ENCODE measurements around the gene ZNF367. TPM values are rescaled to one million over a fixed set of nuclear protein-coding genes. Genes with fewer than 3 reads are reported as not detected.

The ZNF367 gene
- total RNA-seq, 1 experiment from 2014 or later: 10.1 TPM

- Histone ChIP-seq H3T11ph (ENCODE audit: low read length) (no peak overlapping the region), H4K5ac (ENCODE audit: insufficient read length, low read depth, low read length) (no peak overlapping the region), H3K27me3 (ENCODE audit: insufficient read depth, low read length) (no peaks in the 10 kb centered on the region), H4K8ac (replicated peaks; ENCODE audit: insufficient read length, low read depth, low read length) (no peak overlapping the region), H4K91ac (ENCODE audit: insufficient read length, low read depth, low read length) (no peak overlapping the region), H3K4ac (ENCODE audit: low read depth, low read length) (no peak overlapping the region), H4K20me1 (ENCODE audit: control insufficient read depth, insufficient read depth, insufficient read length) (no peaks in the 10 kb centered on the region), H3K18ac (ENCODE audit: insufficient read length, low read depth, low read length) (no peak overlapping the region), H2BK15ac (ENCODE audit: low read depth, low read length) (no peak overlapping the region), H2AK5ac (ENCODE audit: insufficient read length, low read length) (peak overlapping the region; percentile 10), H2BK20ac (ENCODE audit: low read depth, low read length, poor library complexity, severe bottlenecking) (no peak overlapping the region), H3K27ac (ENCODE audit: insufficient read length, low read depth, low read length) (peak overlapping the region; percentile 53), H3K23ac (ENCODE audit: insufficient read length, low read depth, low read length) (no peak overlapping the region), H2BK5ac (ENCODE audit: insufficient read length, low read length) (peak overlapping the region; percentile 15), H3K9me3 (ENCODE audit: control insufficient read depth, low read depth, low read length) (no peaks in the 10 kb centered on the region), H3K79me1 (ENCODE audit: insufficient read depth, low read depth, low read length, poor library complexity, severe bottlenecking) (no peaks in the 10 kb centered on the region), H3K9ac (ENCODE audit: extremely low read depth, insufficient read length, low read length) (no peak overlapping the region), H2BK12ac (ENCODE audit: insufficient read length, low read depth, low read length) (no peak overlapping the region), H2BK120ac (ENCODE audit: low read depth, low read length, poor library complexity, severe bottlenecking) (no peak overlapping the region), H3K79me2 (ENCODE audit: insufficient read depth, low read length) (no peaks in the 10 kb centered on the region), H3K14ac (ENCODE audit: insufficient read depth, low read length) (no peak overlapping the region), H3K23me2 (ENCODE audit: insufficient read length, low read depth, low read length, poor library complexity, severe bottlenecking) (no peaks in the 10 kb centered on the region), H3K4me1 (ENCODE audit: insufficient read depth, low read length) (peaks cover 2% of the 10 kb centered on the region; the same call in 1 of the 2 replicates), H3K4me2 (ENCODE audit: insufficient read depth, insufficient read length, low read length) (no peak overlapping the region), H2AFZ (ENCODE audit: low read length) (no peak overlapping the region), H3K56ac (ENCODE audit: insufficient read length, low read depth, low read length) (no peak overlapping the region)
- no peaks in the 10 kb centered on the region for H3K9me3 Mint-ChIP-seq
- no peak for DNase-seq
- no CpG with 5 or more reads among the region's 7 CpGs for WGBS (ENCODE audit: extremely low coverage, insufficient read length, low lambda C conversion rate)
- H3K4me3 Mint-ChIP-seq: no peak overlapping the region
- peaks cover 25 to 34% of the 10 kb centered on the region in 2 experiments for H3K4me1 Mint-ChIP-seq
- no peak for TF ChIP-seq CTCF (conservative IDR thresholded peaks at IDR 0.05)
- H3K27ac Mint-ChIP-seq: peak overlapping the region; percentile 26 to 61 (median 29); a peak in 4 of 7 replicates
- no peaks in the 10 kb centered on the region for H3K27me3 Mint-ChIP-seq (ENCODE audit: low read depth)
- H3K36me3 Mint-ChIP-seq (ENCODE audit: insufficient read depth in 1 of 3, low read depth in 3 of 3): peaks cover 4 to 14% (median 8%) of the 10 kb centered on the region in 3 experiments; a peak in 6 of 7 replicates
Observed at GRCh38 chr9:96459268-96460007, 41.3 kb upstream of the ZNF367 start.

Data from H9 (cell line).